Activated gamma-delta T cell treated with anti-CD3 and anti-CD28 coated beads, Interleukin-2, amount 50 U/mL, for 16 hours (primary cell): ENCODE data around the gene PRKAG1.
A peak's percentile ranks its signal among the peaks of the same experiment; 100 is the strongest.

ENCODE experiments used
- DNase-seq: peaks from one replicate; pipeline ENCODE4 v3.0.0-alpha.2; 2020; ENCODE audit warnings: low read depth

Gene PRKAG1

GRCh38 chr12:49010092-49010668 lies 8.4 kb downstream of the PRKAG1 start:
- no peak for DNase-seq

GRCh38 chr12:49008943-49009342 lies 9.6 kb downstream of the PRKAG1 start:
- DNase-seq: no peak

- DNase-seq: no peak
These were observed 18.2 kb downstream of the PRKAG1 start for GRCh38 chr12:49000346-49000745.

DNA sequence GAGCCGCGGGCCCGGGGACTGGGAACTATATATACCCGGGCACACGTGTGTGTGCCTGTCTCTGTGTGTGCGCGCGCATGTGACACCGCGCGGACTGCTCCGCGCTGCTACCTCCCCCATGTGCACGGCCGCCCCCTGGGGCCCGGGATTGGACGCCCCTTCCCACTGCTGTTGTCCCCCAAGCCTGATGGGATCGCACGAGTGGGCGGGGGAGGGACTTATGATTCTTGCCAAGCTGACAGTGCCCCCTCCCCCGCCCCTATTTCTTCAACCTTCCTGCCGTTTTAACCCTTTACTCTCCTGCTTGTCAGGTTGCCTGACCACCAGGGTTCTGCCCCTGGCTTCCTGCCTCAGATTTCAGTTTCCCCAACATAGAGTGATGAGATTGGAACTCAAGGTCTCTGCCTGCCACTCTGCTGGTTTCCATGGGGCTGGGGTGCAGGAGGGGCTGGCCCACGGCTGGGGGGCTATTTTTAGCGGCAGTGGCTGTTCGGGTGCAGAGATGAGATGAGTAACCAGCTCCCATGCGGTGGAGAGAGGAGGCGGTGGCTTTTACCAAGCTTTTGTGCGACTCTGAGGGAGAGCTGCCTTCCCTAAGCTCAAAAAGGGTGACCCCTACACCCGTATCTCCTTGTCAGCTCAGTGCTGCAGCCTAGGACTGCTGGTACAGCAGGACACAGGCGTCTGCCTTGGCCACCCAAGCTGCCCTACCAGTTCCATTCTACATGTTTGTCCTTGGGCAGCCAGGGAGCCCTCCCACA lies 19.0 kb downstream of the PRKAG1 start, which contains the start of gene DDN:
DDN (minus strand) TSS at position 5 of the 761 bp plus-strand sequence. CDS start 88 bp downstream, outside the sequence.
- no peak for DNase-seq

- no peak for DNase-seq
These were observed 19.9 kb downstream of the PRKAG1 start for GRCh38 chr12:48998497-48999353.

- no peak for DNase-seq
These were observed 20.7 kb downstream of the PRKAG1 start for GRCh38 chr12:48997719-48998496.

DNA sequence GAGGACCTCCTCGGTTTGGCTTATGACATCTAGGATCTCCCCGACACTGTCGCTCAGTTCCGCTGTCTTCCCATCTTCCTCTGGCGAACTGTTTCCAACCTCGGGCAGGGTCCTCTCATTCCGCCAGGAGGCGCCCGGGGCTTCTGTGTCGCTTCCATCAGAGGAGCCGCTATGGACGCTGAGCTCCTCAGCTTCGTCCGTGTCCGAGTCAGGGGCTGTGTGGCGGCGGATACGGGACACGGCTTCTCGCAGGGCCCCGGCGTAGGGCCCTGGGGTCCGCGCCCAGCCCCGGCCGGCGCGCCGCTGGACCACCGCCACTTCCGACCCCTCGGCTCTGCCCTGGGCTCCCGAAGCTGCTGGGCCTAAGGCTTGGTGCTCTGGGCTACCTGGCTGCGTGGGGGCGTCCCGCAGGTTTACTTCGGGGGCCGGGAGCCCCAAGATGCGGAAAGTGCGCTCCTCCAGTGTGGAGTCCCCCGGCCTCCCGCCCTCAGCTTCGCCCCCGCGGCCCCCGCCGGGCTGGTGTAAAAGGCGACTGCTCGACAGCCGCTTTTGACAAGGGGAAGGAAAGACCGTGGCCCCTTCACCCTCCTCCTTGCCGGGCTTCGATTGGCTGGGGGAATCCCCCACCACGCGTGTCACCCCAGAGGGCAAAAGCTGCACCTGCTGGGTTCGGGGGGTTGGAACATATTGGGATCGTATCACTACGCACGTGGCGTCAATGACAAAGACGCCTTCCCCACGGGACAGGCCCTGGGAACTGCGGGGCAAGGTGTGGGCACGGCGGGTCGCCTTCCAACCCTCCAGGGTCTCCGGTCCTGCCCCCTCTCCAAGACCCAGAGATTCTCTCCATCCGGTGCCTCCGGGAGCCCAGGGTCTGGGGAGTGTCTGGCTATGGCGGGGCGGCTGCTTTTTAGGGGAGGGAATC lies 21.5 kb downstream of the PRKAG1 start:
- no peak for DNase-seq

GRCh38 chr12:48995086-48995879 lies 23.3 kb downstream of the PRKAG1 start:
- DNase-seq: no peak

DNA sequence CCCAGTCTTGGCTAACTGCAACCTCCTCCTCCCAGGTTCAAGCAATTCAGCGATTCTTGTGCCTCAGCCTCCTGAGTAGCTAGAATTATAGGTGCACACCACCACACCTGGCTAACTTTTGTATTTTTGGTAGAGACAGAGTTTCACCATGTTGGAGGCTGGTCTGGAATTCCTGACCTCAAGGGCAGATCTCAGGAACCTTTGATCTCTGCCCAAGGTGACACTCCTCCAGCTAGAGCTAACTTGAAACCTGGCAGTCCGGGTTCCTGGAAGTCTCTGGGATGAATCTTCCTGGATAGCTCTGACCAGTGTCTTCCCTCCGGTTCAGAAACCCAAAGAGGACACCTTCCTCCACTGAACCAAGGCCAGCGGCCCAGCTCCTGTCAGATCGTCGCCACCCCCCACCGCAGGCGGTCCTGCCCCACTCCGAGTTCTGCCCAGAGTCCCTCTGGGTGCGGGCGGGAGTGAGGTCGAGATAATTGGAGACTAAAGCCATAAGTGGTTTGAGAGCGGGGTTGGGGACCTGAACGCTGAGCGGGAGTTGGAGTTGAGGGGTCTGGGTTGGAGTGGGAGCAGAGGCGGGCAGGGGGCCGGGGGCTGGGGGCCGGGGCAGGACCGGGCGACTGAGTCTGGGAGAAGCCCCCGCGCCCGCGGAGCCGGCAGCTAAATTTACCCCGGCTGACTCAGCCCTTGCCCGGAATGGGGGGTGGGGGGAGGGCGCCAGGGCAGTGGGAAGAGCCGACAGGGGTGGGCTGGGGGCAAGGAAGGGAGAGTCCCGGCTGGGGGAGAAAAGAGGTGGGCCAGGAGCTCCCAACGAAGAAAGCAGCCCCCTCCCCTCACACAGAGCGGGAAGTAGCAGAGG lies 24.1 kb downstream of the PRKAG1 start:
- no peak for DNase-seq

- no peak for DNase-seq
These were observed 24.8 kb downstream of the PRKAG1 start for GRCh38 chr12:48993787-48994186.

GRCh38 chr12:48991247-48992050 lies 27.1 kb downstream of the PRKAG1 start:
- no peak for DNase-seq

GRCh38 chr12:48990552-48990951 lies 28.0 kb downstream of the PRKAG1 start:
- DNase-seq: no peak

DNA sequence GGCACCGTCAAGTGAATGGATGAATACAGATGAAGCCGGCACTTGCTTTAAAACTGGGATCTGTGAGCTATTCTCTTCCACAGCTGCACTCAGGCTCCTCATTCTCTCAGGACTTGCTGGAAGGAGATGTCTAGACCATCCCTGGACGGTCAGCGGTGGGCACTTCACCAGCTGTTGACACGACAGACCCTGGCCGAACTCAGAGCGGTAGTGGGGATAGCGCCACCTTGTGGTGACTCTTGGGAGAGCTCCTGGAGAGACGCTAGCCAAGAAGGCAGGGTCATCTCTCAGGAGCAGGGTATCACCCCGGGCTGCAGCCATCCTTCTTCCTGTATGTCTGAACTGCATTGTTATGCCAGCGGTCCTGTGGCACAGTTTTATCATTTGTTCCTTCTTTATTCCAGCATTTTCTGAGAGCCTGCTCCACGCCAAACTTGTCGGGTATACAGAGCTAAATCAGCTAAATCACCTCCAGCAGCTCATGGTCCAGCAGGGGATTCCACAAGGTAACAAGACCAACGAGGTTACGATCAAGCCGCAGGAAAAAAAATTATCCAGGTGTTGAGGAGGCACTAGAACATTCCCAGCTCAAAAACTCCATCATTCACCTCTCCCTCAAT lies 30.4 kb downstream of the PRKAG1 start:
- DNase-seq: peak; percentile 59

GRCh38 chr12:48986720-48987291 lies 31.8 kb downstream of the PRKAG1 start:
- DNase-seq: no peak

- DNase-seq: no peak
These were observed 32.7 kb downstream of the PRKAG1 start for GRCh38 chr12:48985901-48986300.

DNA sequence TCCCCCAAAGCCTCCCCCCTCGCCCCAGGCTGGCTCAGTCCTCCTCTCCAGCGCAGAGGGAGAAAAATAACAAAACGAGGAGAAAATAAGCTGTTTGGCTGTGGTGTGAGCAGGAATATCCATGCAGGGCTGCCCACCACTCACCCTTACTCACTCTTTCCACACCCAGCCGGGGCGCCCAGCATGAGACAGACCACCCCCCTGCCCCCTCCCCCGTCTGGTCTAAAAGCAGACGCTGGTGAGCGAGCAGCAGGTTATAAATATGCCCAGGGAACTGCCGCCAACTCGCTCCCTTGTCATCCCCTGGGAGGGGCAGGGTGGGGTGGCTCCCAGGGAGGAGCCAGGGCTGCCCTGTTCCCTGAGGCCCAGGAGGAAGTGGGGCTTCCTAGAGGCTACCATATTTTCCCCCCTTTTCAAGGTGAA lies 33.1 kb downstream of the PRKAG1 start:
- no peak for DNase-seq

DNA sequence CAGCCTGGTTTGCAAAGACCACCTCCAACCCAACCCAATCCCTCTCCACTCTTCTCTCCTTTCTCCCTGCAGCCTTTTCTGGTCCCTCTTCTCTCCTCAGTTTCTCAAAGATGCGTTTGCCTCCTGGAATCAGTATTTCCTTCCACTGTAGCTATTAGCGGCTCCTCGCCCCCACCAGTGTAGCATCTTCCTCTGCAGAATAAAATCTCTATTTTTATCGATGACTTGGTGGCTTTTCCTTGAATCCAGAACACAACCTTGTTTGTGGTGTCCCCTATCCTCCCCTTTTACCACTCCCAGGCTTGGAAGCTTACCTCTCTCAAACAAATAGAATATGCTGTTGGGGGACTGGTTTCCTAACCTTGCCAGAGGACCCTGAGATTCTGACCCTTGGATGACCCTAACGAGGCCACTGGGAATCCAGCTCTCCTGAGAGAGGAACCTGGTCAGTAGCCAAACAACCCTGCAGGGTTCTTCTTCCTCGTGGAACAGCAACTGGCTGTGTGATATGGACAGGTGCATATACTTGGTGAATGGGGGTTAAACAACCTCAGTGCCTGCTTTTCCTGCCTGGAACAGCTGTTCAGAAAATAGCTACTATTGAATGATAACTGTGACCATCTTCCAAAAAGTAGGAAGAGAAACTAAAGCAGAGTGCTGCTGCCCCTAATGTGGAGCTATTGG lies 36.0 kb downstream of the PRKAG1 start:
- DNase-seq: no peak
